K562 (cell line): ENCODE measurements around the gene LIMD2. TPM values are rescaled to one million over a fixed set of nuclear protein-coding genes. Genes with fewer than 3 reads are reported as not detected.

Source experiments
- ATAC-seq: fragments of 200-7000 bp; cut with Tn5 transposase; 3 replicates; pipeline ENCODE4 v1.9.1; 2020; ENCODE audit warnings: moderate library complexity
- BruUV-seq: library from RNA; stranded (reverse); fragments of 400-500 nt; replicated peaks from 2 replicates; lab custom pipeline; 2021; lab: Mats Ljungman, UMichigan
- CTCF ChIA-PET: fragments of 300-600 bp; formaldehyde crosslinking; extraction: SDS; loops from one replicate; lab custom pipeline; 2021; ENCODE audit warnings: low intra/inter-chr PET ratio; lab: Yijun Ruan, JAX
- POLR2A ChIA-PET: fragments of 300-600, 350-650 bp; sonication (Branson Sonifier 250); formaldehyde crosslinking; extraction: SDS; loops from one replicate; lab custom pipeline; 2021; ENCODE audit warnings: antibody characterized with exemption, inconsistent platforms; lab: Yijun Ruan, JAX
- DNase-seq, 4 experiments: peaks; one replicate each; pipeline versions ENCODE4 v3.0.0 to v3.0.0-alpha.2; 2011 to 2018; ENCODE audit warnings: low spot score in 3 of 4, mixed read lengths in 3 of 4; ENCODE audit errors: extremely low read depth in 1 of 4
- FAIRE-seq: peaks from 2 replicates; lab custom pipeline; 2011; peaks lifted over from hg19 to GRCh38; lab: Jason Lieb, UNC
- H2AFZ ChIP-seq: 2 replicates; pipeline ENCODE4 v1.6.0; 2011; ENCODE audit warnings: low read depth, low read length, control low read depth, inconsistent platforms
- H3K27ac ChIP-seq: fragments of 200-600 bp; 3 replicates; pipeline ENCODE4 v1.8.0; 2011; ENCODE audit warnings: low read depth, mild to moderate bottlenecking, control low read depth, inconsistent platforms, low read length, moderate library complexity, mixed read lengths; ENCODE audit errors: extremely low read depth
- H3K27me3 ChIP-seq, 2 experiments: fragments of 300-600 bp in 1 of 2; 2 replicates in 1 of 2; 3 replicates in 1 of 2; pipeline versions ENCODE4 v1.6.0 to v1.8.0; 2011; ENCODE audit warnings: inconsistent platforms in 2 of 2, low read length in 2 of 2, mild to moderate bottlenecking in 1 of 2, mixed read lengths in 1 of 2, moderate library complexity in 1 of 2; ENCODE audit not compliant: control insufficient read depth in 2 of 2, insufficient read depth in 2 of 2
- H3K36me3 ChIP-seq: fragments of 300-600 bp; 3 replicates; pipeline ENCODE4 v1.8.0; 2011; ENCODE audit warnings: mild to moderate bottlenecking, low read length, inconsistent platforms; ENCODE audit not compliant: control insufficient read depth, insufficient read depth
- H3K4me1 ChIP-seq, 2 experiments: fragments of 200-600 bp in 1 of 2; replicated peaks in 1 of 2; 2 replicates in 1 of 2; 3 replicates in 1 of 2; pipeline versions ENCODE4 v1.5.1 to v1.8.0; 2011; ENCODE audit warnings: inconsistent platforms in 2 of 2, low read length in 2 of 2, mild to moderate bottlenecking in 1 of 2, mixed read lengths in 1 of 2, moderate library complexity in 1 of 2; ENCODE audit not compliant: control insufficient read depth in 2 of 2, insufficient read depth in 2 of 2
- H3K4me2 ChIP-seq: 2 replicates; pipeline ENCODE4 v1.6.1; 2011; ENCODE audit warnings: low read length, control low read depth, inconsistent platforms, mixed read lengths; ENCODE audit not compliant: insufficient read depth
- H3K4me3 ChIP-seq: fragments of 200-600 bp; sonication (generic), shearing (Covaris generic); 2 replicates; pipeline ENCODE4 v1.5.1; 2016; ENCODE audit warnings: control low read depth, inconsistent platforms
- H3K79me2 ChIP-seq: fragments of 200-600 bp; 3 replicates; pipeline ENCODE4 v1.8.0; 2011; ENCODE audit warnings: low read length, inconsistent platforms; ENCODE audit not compliant: control insufficient read depth, insufficient read depth
- H3K9ac ChIP-seq, 2 experiments: 2 replicates each; pipeline versions ENCODE4 v1.6.0 to v1.6.1; 2011; ENCODE audit warnings: low read depth in 2 of 2, low read length in 2 of 2, control low read depth in 1 of 2, inconsistent platforms in 1 of 2, mild to moderate bottlenecking in 1 of 2, mixed read lengths in 1 of 2; ENCODE audit not compliant: insufficient read depth in 1 of 2
- H3K9me1 ChIP-seq: one replicate; pipeline ENCODE4 v1.6.0; 2011; ENCODE audit warnings: inconsistent platforms, mild to moderate bottlenecking, low read length, moderate library complexity; ENCODE audit not compliant: control insufficient read depth, insufficient read depth
- H3K9me3 ChIP-seq: replicated peaks from 2 replicates; pipeline ENCODE4 v1.5.1; 2011; ENCODE audit warnings: low read depth, low read length, inconsistent platforms; ENCODE audit not compliant: control insufficient read depth, insufficient read depth
- H4K20me1 ChIP-seq: replicated peaks from 2 replicates; pipeline ENCODE4 v1.6.1; 2011; ENCODE audit warnings: low read length, inconsistent platforms, mixed read lengths; ENCODE audit not compliant: control insufficient read depth, insufficient read depth
- NR2C1 ChIP-seq, 2 experiments: fragments of 450-650 bp; IDR thresholded peaks; 2 replicates each; pipeline ENCODE4 v1.6.1; 2017; ENCODE audit warnings: mild to moderate bottlenecking in 2 of 2, antibody characterized with exemption in 1 of 2, inconsistent platforms in 1 of 2, missing compliant biosample characterization in 1 of 2, missing genetic modification characterization in 1 of 2
- PKNOX1 ChIP-seq: fragments of 450-650 bp; IDR thresholded peaks from 2 replicates; pipeline ENCODE4 v1.6.1; 2016
- POLR3G ChIP-seq: IDR thresholded peaks from 2 replicates; pipeline ENCODE4 v1.6.1; 2011; ENCODE audit not compliant: insufficient read length, insufficient replicate concordance; ENCODE audit errors: extremely low read depth
- REST ChIP-seq, 2 experiments: fragments of 450-650 bp; formaldehyde crosslinking in 1 of 2; IDR thresholded peaks; 2 replicates each; pipeline versions ENCODE4 v1.4.0 to v1.6.1; 2014 to 2020; ENCODE audit warnings: mild to moderate bottlenecking in 2 of 2, borderline replicate concordance in 1 of 2, low read depth in 1 of 2
- SMARCB1 ChIP-seq: IDR thresholded peaks from 2 replicates; pipeline ENCODE4 v1.6.1; 2011; ENCODE audit warnings: improper control_type of control experiment, low read depth; ENCODE audit not compliant: insufficient read length
- SPI1 ChIP-seq: IDR thresholded peaks from 2 replicates; pipeline ENCODE4 v1.6.1; 2011; ENCODE audit warnings: low read depth, low read length, control low read depth, borderline replicate concordance
- ZNF12 ChIP-seq: sonication (generic); formaldehyde crosslinking; IDR thresholded peaks from 2 replicates; pipeline ENCODE4 v1.4.0; 2020; ENCODE audit warnings: mild to moderate bottlenecking, missing genetic modification reagents
- ZNF561 ChIP-seq: fragments of 450-650 bp; formaldehyde crosslinking; conservative IDR thresholded peaks from 2 replicates; pipeline ENCODE4 v1.4.0; 2020; ENCODE audit warnings: mild to moderate bottlenecking, moderate library complexity
- ZNF583 ChIP-seq: fragments of 250-450 bp; sonication (Bioruptor Pico); IDR thresholded peaks from 2 replicates; pipeline ENCODE4 v1.4.0; 2020
- ZNF696 ChIP-seq: fragments of 250-450 bp; sonication (Bioruptor Pico); conservative IDR thresholded peaks from 2 replicates; pipeline ENCODE4 v1.4.0; 2020; ENCODE audit warnings: mild to moderate bottlenecking, moderate library complexity
- WGBS: fragments of 100-300 bp; shearing (Covaris generic); methylation state at CpG from one replicate; pipeline ENCODE4 v1.1.6; 2016; ENCODE audit warnings: low coverage, mixed read lengths; ENCODE audit not compliant: insufficient coverage; ENCODE audit errors: missing lambda C conversion rate; 5-methylcytosine and 5-hydroxymethylcytosine counted together
- in situ Hi-C: fragments of 300-500 bp; cut with MboI; formaldehyde crosslinking; loops from 4 replicates; pipeline ENCODE4 v1.15.0; 2018; ENCODE audit warnings: inconsistent platforms, mixed read lengths
- intact Hi-C: fragments of 100-400 bp; cut with micrococcal nuclease; formaldehyde crosslinking; loops from 2 replicates; pipeline ENCODE4 v1.14.2; 2022
- polyA plus RNA-seq, 8 experiments: library from polyadenylated mRNA; depleted of rRNA in 4 of 8; stranded (reverse) in 5 of 8; unstranded in 3 of 8; fragments of >200 nt; fragmentation: Nextera tagmentation in 2 of 8; fragmentation: Illumina TruSeq in 1 of 8; extraction: Ambion mirVana in 2 of 8; extraction: Trizol in 1 of 8; gene quantifications; 2 replicates each; pipeline versions ENCODE4 v1.2.1 to v1.2.3, GENCODE V29; 2011 to 2014; ENCODE audit warnings: inconsistent platforms in 1 of 8, missing spikeins in 1 of 8
- total RNA-seq, 7 experiments: library from RNA; depleted of rRNA in 6 of 7; stranded (reverse); fragments of >200 nt in 6 of 7; fragmentation: Illumina TruSeq in 2 of 7; extraction: Trizol in 2 of 7; gene quantifications; 2 replicates each; pipeline versions ENCODE4 v1.2.1 to v1.2.3, GENCODE V29; 2011 to 2021; ENCODE audit warnings: low replicate concordance in 1 of 7

The LIMD2 gene
- total and polyA plus RNA-seq, 9 of the 15 experiments (the other 6 are each of a cell fraction or from before 2014, with no cell fraction given): 0.07 to 11.2 (median 2.8) TPM

DNA sequence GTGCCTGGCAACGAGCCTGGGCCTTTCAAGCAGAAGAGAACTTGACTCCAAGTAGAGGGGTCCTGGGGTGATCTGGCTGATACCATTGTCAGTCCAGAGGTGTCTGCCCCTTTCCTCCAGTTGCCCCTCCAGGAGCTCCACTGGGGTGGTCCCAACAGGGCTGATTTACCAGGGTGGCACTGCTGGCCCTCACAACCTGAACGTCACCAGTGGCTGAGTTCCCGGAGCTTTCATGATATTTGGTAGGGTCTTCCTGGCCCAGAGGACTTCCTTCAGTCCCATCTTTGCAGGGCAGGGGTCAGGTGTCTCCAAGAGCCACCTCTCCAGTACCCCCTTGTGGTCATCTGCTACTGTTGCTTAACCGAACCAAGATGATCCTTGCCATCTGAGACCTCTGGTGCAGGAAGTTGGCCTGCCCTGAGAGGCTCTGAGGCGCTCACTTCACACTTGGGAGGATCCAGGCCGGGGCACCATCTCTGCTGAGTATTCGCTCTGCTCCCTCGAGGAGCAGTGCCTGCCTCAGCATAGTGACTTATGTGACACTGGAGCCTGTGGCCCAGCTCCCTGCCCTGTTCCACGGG is 3.5 kb downstream of the LIMD2 start (continued):
- TF ChIP-seq POLR3G: no peak
- no peak for TF ChIP-seq ZNF696 (CRISPR knock-in tag)
- TF ChIP-seq PKNOX1: no peak

- Histone ChIP-seq H2AFZ (no peak overlapping the region), H3K27me3 (no peaks in the 10 kb centered on the region), H3K4me1 (peaks cover 0 to 41% of the 10 kb centered on the region in 2 experiments; a peak in 2 of 5 replicates), H3K9me3 (no peaks in the 10 kb centered on the region), H3K36me3 (peaks cover 16% of the 10 kb centered on the region; the same call in 1 of the 3 replicates), H3K79me2 (no peaks in the 10 kb centered on the region), H3K4me3 (no peak overlapping the region), H3K27ac (no peak overlapping the region), H3K4me2 (no peak overlapping the region), H3K9ac (no peak overlapping the region), H4K20me1 (peaks cover 7% of the 10 kb centered on the region), H3K9me1 (peaks cover 3% of the 10 kb centered on the region)
- WGBS: 85% methylated on average over 6 of the region's 6 CpGs
- ATAC-seq: no peak
- intact Hi-C loops: loop anchor here (5.0 to 10.0 kb wide), 3 partner anchors 74 to 269 kb away; partner anchors contain the start of gene MAP3K3
- DNase-seq: no peak
- in situ Hi-C loops: no loop called here
- no TSS peak for BruUV-seq
- ChIA-PET CTCF (interaction anchor here (1.7 kb wide), 1 partner anchor 271 kb away, joined by 5 read pairs; no protein-coding TSS in a partner anchor), POLR2A (interaction anchor here (0.8 kb wide), 1 partner anchor 14 kb away, joined by 3 read pairs; no protein-coding TSS in a partner anchor)
- FAIRE-seq: no peak
- TF ChIP-seq SPI1: no peak
- no peak for TF ChIP-seq NR2C1 (IDR thresholded peaks at IDR 0.05)
- TF ChIP-seq NR2C1 (tag; IDR thresholded peaks at IDR 0.05): no peak
- TF ChIP-seq ZNF583 (CRISPR knock-in tag): no peak
- no peak for TF ChIP-seq ZNF561 (CRISPR knock-in tag)
- no peak for TF ChIP-seq ZNF12 (CRISPR knock-in tag)
- TF ChIP-seq SMARCB1: no peak
- TF ChIP-seq REST (IDR thresholded peaks at IDR 0.05; ENCODE audit: borderline replicate concordance): no peak
- no peak for TF ChIP-seq REST (CRISPR knock-in tag; IDR thresholded peaks at IDR 0.05; ENCODE audit: low read depth)
Measured at GRCh38 chr17:63695889-63696288, 4.0 kb downstream of the LIMD2 start.
